Hepatocyte (in vitro differentiated cells): ENCODE data around the gene ITPR3. TPM values are rescaled to one million over a fixed set of nuclear protein-coding genes. Genes with fewer than 3 reads are reported as not detected.
A peak's percentile ranks its signal among the peaks of the same experiment; 100 is the strongest.

Experiments used
- DNase-seq: peaks from one replicate; pipeline ENCODE4 v3.0.0-alpha.2; 2016; ENCODE audit warnings: low spot score
- H2AFZ ChIP-seq: fragments of 200-600 bp; sonication (generic); 2 replicates; pipeline ENCODE4 v1.6.0; 2016; ENCODE audit warnings: antibody characterized with exemption, mild to moderate bottlenecking
- H3K27ac ChIP-seq: fragments of 200-600 bp; sonication (generic); 2 replicates; pipeline ENCODE4 v1.5.1; 2016; ENCODE audit warnings: mild to moderate bottlenecking
- H3K27me3 ChIP-seq: fragments of 200-600 bp; sonication (generic); 2 replicates; pipeline ENCODE4 v1.6.1; 2016
- H3K36me3 ChIP-seq: fragments of 200-600 bp; sonication (generic); replicated peaks from 2 replicates; pipeline ENCODE4 v1.5.1; 2016; ENCODE audit warnings: low read depth; ENCODE audit not compliant: insufficient read depth
- H3K4me1 ChIP-seq: fragments of 200-600 bp; sonication (generic); 2 replicates; pipeline ENCODE4 v1.5.1; 2016; ENCODE audit warnings: mild to moderate bottlenecking, moderate library complexity; ENCODE audit not compliant: insufficient read depth
- H3K4me2 ChIP-seq: fragments of 200-600 bp; sonication (generic); 2 replicates; pipeline ENCODE4 v1.6.0; 2016
- H3K4me3 ChIP-seq: fragments of 200-600 bp; sonication (generic); 2 replicates; pipeline ENCODE4 v1.5.1; 2016; ENCODE audit warnings: mild to moderate bottlenecking
- H3K79me2 ChIP-seq: fragments of 200-600 bp; sonication (generic); 2 replicates; pipeline ENCODE4 v1.6.0; 2017; ENCODE audit warnings: mild to moderate bottlenecking
- H3K9me2 ChIP-seq: fragments of 200-600 bp; sonication (generic); replicated peaks from 2 replicates; pipeline ENCODE4 v1.6.0; 2017; ENCODE audit warnings: mild to moderate bottlenecking; ENCODE audit not compliant: insufficient read depth
- H3K9me3 ChIP-seq: fragments of 200-600 bp; sonication (generic); 2 replicates; pipeline ENCODE4 v1.5.1; 2016; ENCODE audit warnings: low read depth, mild to moderate bottlenecking
- H4K20me1 ChIP-seq: fragments of 200-600 bp; sonication (generic); 2 replicates; pipeline ENCODE4 v1.6.0; 2016; ENCODE audit warnings: mild to moderate bottlenecking; ENCODE audit not compliant: insufficient read depth, poor library complexity, severe bottlenecking
- EZH2 ChIP-seq: fragments of 200-600 bp; sonication (generic); IDR thresholded peaks from 2 replicates; pipeline ENCODE4 v1.6.1; 2016; ENCODE audit warnings: antibody characterized with exemption, mild to moderate bottlenecking, borderline replicate concordance
- EZH2phosphoT487 ChIP-seq: fragments of 200-600 bp; sonication (generic); IDR thresholded peaks from one replicate; pipeline ENCODE4 v1.6.1; 2018; ENCODE audit warnings: antibody characterized with exemption, mild to moderate bottlenecking, low read depth, moderate library complexity; ENCODE audit not compliant: unreplicated experiment, severe bottlenecking
- WGBS: methylation state at CpG from one replicate; pipeline ENCODE4 v1.1.6; 2016; ENCODE audit warnings: low lambda C conversion rate; ENCODE audit errors: missing lambda C conversion rate; 5-methylcytosine and 5-hydroxymethylcytosine counted together
- polyA plus RNA-seq: library from polyadenylated mRNA; unstranded; fragments of >200 nt; fragmentation: Nextera tagmentation; extraction: Ambion mirVana; gene quantifications from 2 replicates; pipeline ENCODE4 v1.2.1, GENCODE V29; 2016
- total RNA-seq: library from RNA; depleted of rRNA; stranded (reverse); fragments of >200 nt; gene quantifications from 2 replicates; pipeline ENCODE4 v1.2.3, GENCODE V29; 2014
- TF ChIP-seq, protein P1 (sequence below): fragments of 200-600 bp; sonication (generic); IDR thresholded peaks from 2 replicates; pipeline ENCODE4 v1.5.1; 2016; ENCODE audit warnings: antibody characterized with exemption, mild to moderate bottlenecking; ENCODE audit not compliant: poor library complexity

The ITPR3 gene
- total and polyA plus RNA-seq, 2 experiments from 2014 or later, result 16.5 to 39.6 TPM

DNA sequence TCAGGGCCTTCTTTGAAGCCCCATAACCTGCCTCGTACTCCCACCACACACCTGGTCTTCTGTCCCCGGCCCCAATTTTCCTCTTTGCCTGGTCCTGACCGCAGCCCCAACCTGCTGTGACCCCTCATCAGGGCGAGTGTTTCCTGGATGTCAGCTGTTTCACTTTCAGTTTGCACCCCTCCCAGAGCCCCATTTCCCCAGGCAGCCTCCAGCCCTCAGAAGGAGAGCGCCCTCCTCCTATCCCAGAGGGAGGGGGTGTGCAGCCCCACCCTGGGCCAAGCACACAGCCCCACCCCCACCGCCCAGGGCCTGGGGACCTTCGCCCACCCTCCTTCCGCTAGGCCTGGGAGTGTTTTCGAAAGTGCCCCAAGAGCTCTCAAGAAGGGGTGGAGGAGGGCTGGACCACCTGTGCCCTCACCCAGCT lies 42.5 kb upstream of the ITPR3 start:
- H3K9me3 ChIP-seq, result no peaks in the 10 kb centered on the region
- no peak overlapping the region for H2AFZ ChIP-seq
- H4K20me1 ChIP-seq, result no peaks in the 10 kb centered on the region
- H3K27me3 ChIP-seq, result no peaks in the 10 kb centered on the region
- DNase-seq, result no peak
- peak overlapping the region; percentile 98 for H3K4me2 ChIP-seq
- no peak overlapping the region for H3K27ac ChIP-seq
- peaks cover 9% of the 10 kb centered on the region for H3K4me1 ChIP-seq
- no peaks in the 10 kb centered on the region for H3K36me3 ChIP-seq
- no peaks in the 10 kb centered on the region for H3K9me2 ChIP-seq
- TF ChIP-seq EZH2, result no peak
- no peak for TF ChIP-seq EZH2phosphoT487
- TF ChIP-seq, protein P1, sequence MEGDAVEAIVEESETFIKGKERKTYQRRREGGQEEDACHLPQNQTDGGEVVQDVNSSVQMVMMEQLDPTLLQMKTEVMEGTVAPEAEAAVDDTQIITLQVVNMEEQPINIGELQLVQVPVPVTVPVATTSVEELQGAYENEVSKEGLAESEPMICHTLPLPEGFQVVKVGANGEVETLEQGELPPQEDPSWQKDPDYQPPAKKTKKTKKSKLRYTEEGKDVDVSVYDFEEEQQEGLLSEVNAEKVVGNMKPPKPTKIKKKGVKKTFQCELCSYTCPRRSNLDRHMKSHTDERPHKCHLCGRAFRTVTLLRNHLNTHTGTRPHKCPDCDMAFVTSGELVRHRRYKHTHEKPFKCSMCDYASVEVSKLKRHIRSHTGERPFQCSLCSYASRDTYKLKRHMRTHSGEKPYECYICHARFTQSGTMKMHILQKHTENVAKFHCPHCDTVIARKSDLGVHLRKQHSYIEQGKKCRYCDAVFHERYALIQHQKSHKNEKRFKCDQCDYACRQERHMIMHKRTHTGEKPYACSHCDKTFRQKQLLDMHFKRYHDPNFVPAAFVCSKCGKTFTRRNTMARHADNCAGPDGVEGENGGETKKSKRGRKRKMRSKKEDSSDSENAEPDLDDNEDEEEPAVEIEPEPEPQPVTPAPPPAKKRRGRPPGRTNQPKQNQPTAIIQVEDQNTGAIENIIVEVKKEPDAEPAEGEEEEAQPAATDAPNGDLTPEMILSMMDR, result no peak
- peaks cover 23% of the 10 kb centered on the region for H3K79me2 ChIP-seq
- WGBS, result 88% methylated on average over 8 of the region's 9 CpGs
- H3K4me3 ChIP-seq, result no peak overlapping the region

DNA sequence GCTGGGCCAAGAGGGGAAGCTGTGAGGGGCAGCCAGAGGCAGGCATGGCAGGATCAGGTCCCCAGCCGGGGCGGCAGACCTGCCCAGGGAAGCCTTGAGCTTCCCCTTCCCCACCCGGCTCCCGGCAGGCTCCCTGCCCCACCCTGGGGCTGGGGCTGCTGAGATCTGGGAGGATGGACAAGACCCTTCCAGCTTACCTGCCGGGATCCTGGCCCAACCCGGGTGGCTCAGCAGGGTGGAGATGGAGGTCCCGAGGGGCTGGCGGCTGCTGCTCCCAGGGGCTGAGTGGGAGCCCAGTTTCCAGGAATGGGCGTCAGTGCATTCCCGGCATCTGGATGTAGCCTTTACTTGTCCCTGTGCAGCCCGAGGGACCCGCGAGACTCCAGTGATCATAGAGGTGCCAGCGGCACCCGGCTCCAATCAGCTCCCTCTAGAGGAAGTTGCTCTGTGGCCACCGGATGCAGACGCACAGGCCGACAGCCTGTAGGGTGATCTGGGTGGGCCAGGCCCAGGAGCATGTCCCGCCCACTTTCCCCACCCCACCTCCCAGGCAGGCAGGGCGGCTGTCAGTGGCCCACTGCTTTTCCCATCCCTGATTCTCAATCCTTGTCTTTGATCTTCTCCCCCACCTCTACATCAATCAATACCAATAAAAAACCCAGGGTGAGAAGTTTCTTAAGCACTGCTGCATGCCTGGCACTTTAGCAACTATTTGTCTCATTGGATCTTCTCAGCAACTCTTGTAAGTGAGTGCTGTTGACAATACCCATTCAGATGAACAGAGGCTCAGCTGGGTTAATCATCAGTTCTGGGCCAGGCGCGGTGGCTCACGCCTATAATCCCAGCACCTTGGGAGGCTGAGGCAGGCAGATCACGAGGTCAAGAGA lies 41.1 kb upstream of the ITPR3 start, which contains the start of gene BAK1:
BAK1 (minus strand) TSS at position 449 of the 887 bp plus-strand sequence. CDS start 2,672 bp downstream, outside the sequence.
- peak; percentile 95 for DNase-seq
- TF ChIP-seq, protein P1, result peak; percentile 64
- TF ChIP-seq EZH2phosphoT487 (no peak), EZH2 (no peak)
- peak within 1 kb of the TSS; percentile 42 for H2AFZ ChIP-seq
- no peaks in the 10 kb centered on the region for H3K27me3 ChIP-seq
- peaks cover 9% of the 10 kb centered on the region for H3K4me1 ChIP-seq
- peak within 1 kb of the TSS; percentile 98 for H3K4me2 ChIP-seq
- peak within 1 kb of the TSS; percentile 93 for H3K27ac ChIP-seq
- H3K9me2 ChIP-seq, result no peaks in the 10 kb centered on the region
- H3K79me2 ChIP-seq, result peaks cover 23% of the 10 kb centered on the region
- no peaks in the 10 kb centered on the region for H4K20me1 ChIP-seq
- no peaks in the 10 kb centered on the region for H3K9me3 ChIP-seq
- 4% methylated on average over 23 of the region's 24 CpGs for WGBS
- no peaks in the 10 kb centered on the region for H3K36me3 ChIP-seq
- peak within 1 kb of the TSS; percentile 42 for H3K4me3 ChIP-seq

DNA sequence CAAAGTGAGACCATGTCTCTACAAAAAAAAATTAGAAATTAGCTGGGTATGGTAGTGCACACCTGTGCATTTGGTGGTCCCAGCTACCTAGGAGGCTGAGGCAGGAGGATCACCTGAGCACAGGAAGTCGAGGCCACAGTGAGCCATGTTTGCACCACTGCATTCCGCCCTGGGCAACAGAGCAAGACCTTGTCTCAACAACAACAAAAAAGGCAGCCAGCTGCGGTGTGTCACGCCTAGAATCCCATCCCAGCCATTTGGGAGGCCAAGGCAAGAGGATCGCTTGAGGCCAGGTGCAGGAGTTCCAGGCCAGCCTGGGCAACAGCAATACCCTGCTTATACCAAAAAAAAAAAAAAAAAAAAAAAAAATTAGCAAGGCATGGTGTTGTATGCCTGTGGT lies 39.9 kb upstream of the ITPR3 start:
- Histone ChIP-seq H3K36me3 (no peaks in the 10 kb centered on the region), H3K9me2 (no peaks in the 10 kb centered on the region), H3K27ac (no peak overlapping the region), H3K4me2 (no peak overlapping the region), H3K27me3 (no peaks in the 10 kb centered on the region), H4K20me1 (no peaks in the 10 kb centered on the region), H3K79me2 (peaks cover 23% of the 10 kb centered on the region), H3K9me3 (no peaks in the 10 kb centered on the region), H3K4me1 (peaks cover 9% of the 10 kb centered on the region), H2AFZ (no peak overlapping the region), H3K4me3 (no peak overlapping the region)
- no peak for DNase-seq
- WGBS, result 100% methylated on average over 5 of the region's 5 CpGs
- no peak for TF ChIP-seq EZH2
- TF ChIP-seq, protein P1, result no peak
- TF ChIP-seq EZH2phosphoT487, result no peak
